ENCODE data around the gene CD177. TPM values are rescaled to one million over a fixed set of nuclear protein-coding genes. Genes with fewer than 3 reads are reported as not detected.

The CD177 gene
- total RNA-seq, 1 experiment from 2014 or later = not detected

DNA sequence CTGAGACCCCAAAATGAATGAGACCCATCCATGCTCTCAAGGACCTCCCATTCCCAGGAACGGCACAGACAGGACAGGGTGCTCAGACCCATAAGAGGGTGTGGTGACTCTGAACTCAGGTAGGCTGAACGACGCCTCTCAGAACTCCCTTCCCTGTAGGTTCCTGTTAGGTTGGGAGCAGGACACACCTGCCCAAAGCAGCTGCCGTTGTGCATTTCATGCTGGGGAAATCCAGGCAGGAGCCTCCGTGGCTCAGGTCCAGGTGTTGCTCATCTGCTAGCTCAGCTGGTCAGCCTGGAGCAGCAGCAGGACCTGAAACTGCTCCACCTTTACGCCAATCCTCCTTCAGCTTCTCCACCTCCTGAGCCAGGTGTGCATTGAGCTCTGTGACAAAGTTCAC, 42.1 kb downstream of the CD177 start:
- no peak for DNase-seq (ENCODE audit: low spot score)
- no peaks in the 10 kb centered on the region for H3K36me3 ChIP-seq (ENCODE audit: insufficient read depth, low read length, poor library complexity, severe bottlenecking)
- ChIA-PET CTCF (no interaction called here), POLR2A (ENCODE audit: low non-redundant PET) (no interaction called here)
- H3K27me3 ChIP-seq (replicated peaks; ENCODE audit: insufficient read depth, low read depth, low read length, poor library complexity) = peaks cover 5% of the 10 kb centered on the region
- intact Hi-C loops (cut with micrococcal nuclease; ENCODE audit: unreplicated experiment) = no loop called here
- H3K4me3 ChIP-seq (ENCODE audit: low read depth, low read length, poor library complexity, severe bottlenecking) = no peak overlapping the region
- H3K27ac ChIP-seq (ENCODE audit: low read depth, low read length, poor library complexity, severe bottlenecking) = no peak overlapping the region
- H3K9me3 ChIP-seq (ENCODE audit: low read depth, low read length, poor library complexity, severe bottlenecking) = no peaks in the 10 kb centered on the region
- no peaks in the 10 kb centered on the region for H3K4me1 ChIP-seq (ENCODE audit: insufficient read depth, low read length, poor library complexity, severe bottlenecking)
- TF ChIP-seq, protein P1, sequence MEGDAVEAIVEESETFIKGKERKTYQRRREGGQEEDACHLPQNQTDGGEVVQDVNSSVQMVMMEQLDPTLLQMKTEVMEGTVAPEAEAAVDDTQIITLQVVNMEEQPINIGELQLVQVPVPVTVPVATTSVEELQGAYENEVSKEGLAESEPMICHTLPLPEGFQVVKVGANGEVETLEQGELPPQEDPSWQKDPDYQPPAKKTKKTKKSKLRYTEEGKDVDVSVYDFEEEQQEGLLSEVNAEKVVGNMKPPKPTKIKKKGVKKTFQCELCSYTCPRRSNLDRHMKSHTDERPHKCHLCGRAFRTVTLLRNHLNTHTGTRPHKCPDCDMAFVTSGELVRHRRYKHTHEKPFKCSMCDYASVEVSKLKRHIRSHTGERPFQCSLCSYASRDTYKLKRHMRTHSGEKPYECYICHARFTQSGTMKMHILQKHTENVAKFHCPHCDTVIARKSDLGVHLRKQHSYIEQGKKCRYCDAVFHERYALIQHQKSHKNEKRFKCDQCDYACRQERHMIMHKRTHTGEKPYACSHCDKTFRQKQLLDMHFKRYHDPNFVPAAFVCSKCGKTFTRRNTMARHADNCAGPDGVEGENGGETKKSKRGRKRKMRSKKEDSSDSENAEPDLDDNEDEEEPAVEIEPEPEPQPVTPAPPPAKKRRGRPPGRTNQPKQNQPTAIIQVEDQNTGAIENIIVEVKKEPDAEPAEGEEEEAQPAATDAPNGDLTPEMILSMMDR (conservative IDR thresholded peaks at IDR 0.05; ENCODE audit: low read depth, low read length) = no peak
- TF ChIP-seq EZH2 (IDR thresholded peaks at IDR 0.05; ENCODE audit: borderline replicate concordance, low read depth, low read length, poor library complexity, severe bottlenecking) = no peak
- no TSS peak for BruUV-seq (replicated peaks)

DNA sequence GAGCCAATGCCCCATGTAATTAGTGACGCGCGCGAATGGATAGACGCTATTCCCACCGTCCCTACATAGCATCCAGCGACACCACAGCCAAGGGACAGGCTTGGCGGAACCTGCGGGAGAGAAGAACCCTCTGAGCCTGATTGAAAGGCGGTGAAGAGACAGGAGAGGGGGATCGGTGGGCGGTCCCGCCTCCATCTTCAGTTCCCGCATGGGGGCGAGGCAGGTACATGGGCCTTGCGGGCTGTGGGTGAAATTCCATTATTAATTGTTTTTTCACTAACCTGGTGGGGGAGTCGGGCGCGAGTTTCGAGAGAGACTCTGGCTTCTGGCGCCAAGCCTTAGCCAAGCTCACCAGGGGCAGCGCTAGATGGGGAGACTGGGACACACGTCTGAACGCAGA, 52.8 kb downstream of the CD177 start:
- no peak overlapping the region for H3K27ac ChIP-seq (ENCODE audit: low read depth, low read length, poor library complexity, severe bottlenecking)
- no peaks in the 10 kb centered on the region for H3K36me3 ChIP-seq (ENCODE audit: insufficient read depth, low read length, poor library complexity, severe bottlenecking)
- ChIA-PET POLR2A (ENCODE audit: low non-redundant PET) (no interaction called here), CTCF (no interaction called here)
- intact Hi-C loops (cut with micrococcal nuclease; ENCODE audit: unreplicated experiment) = no loop called here
- H3K27me3 ChIP-seq (replicated peaks; ENCODE audit: insufficient read depth, low read depth, low read length, poor library complexity) = no peaks in the 10 kb centered on the region
- no TSS peak for BruUV-seq (replicated peaks)
- TF ChIP-seq EZH2 (IDR thresholded peaks at IDR 0.05; ENCODE audit: borderline replicate concordance, low read depth, low read length, poor library complexity, severe bottlenecking) = no peak
- TF ChIP-seq, protein P1 (conservative IDR thresholded peaks at IDR 0.05; ENCODE audit: low read depth, low read length) = no peak
- no peak for DNase-seq (ENCODE audit: low spot score)
- H3K9me3 ChIP-seq (ENCODE audit: low read depth, low read length, poor library complexity, severe bottlenecking) = no peaks in the 10 kb centered on the region
- H3K4me1 ChIP-seq (ENCODE audit: insufficient read depth, low read length, poor library complexity, severe bottlenecking) = no peaks in the 10 kb centered on the region
- H3K4me3 ChIP-seq (ENCODE audit: low read depth, low read length, poor library complexity, severe bottlenecking) = no peak overlapping the region

DNA sequence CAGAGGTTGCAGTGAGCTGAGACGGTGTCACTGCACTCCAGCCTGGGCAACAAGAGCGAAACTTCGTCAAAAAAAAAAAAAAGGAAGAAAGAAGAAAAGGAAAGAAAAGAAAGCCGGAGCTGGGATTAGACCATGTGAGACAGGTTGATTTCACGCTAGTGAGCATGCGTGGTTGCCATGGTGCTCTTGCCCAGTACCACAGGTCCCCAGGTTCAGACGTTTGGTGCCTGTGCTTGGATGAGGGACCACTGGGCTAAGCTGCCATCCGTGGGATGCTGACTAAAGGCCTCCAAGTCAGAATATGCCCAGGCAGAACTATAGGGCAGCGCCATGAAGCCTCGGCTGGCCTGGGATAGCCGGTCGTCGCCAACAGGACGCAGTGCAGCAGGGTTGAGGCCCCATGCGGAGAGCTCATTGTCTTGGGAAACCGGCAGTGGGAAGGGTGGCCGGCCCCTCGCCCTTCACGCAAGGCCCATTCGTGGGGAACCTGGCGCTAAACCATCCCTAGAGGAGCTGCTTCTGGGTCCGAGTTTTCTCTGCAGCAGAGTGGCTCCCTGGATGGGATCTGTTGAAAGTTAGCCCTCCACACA, 54.0 kb downstream of the CD177 start:
- Histone ChIP-seq H3K4me3 (ENCODE audit: low read depth, low read length, poor library complexity, severe bottlenecking) (no peak overlapping the region), H3K27ac (ENCODE audit: low read depth, low read length, poor library complexity, severe bottlenecking) (no peak overlapping the region), H3K27me3 (replicated peaks; ENCODE audit: insufficient read depth, low read depth, low read length, poor library complexity) (no peaks in the 10 kb centered on the region), H3K36me3 (ENCODE audit: insufficient read depth, low read length, poor library complexity, severe bottlenecking) (no peaks in the 10 kb centered on the region), H3K4me1 (ENCODE audit: insufficient read depth, low read length, poor library complexity, severe bottlenecking) (no peaks in the 10 kb centered on the region), H3K9me3 (ENCODE audit: low read depth, low read length, poor library complexity, severe bottlenecking) (no peaks in the 10 kb centered on the region)
- CTCF ChIA-PET = no interaction called here
- BruUV-seq (replicated peaks) = no TSS peak
- TF ChIP-seq, protein P1 (conservative IDR thresholded peaks at IDR 0.05; ENCODE audit: low read depth, low read length) = no peak
- no peak for TF ChIP-seq EZH2 (IDR thresholded peaks at IDR 0.05; ENCODE audit: borderline replicate concordance, low read depth, low read length, poor library complexity, severe bottlenecking)
- DNase-seq (ENCODE audit: low spot score) = no peak
- POLR2A ChIA-PET (ENCODE audit: low non-redundant PET) = no interaction called here
- intact Hi-C loops (cut with micrococcal nuclease; ENCODE audit: unreplicated experiment) = no loop called here
